C4-2B (cell line): ENCODE data around the gene AUTS2.

ENCODE experiments used
- H3K27ac ChIP-seq: fragments of 450-650 bp; 2 replicates; pipeline ENCODE4 v1.5.1; 2017
- ZFX ChIP-seq: fragments of 450-650 bp; IDR thresholded peaks from 2 replicates; pipeline ENCODE4 v1.6.1; 2017
- TF ChIP-seq, protein P1 (sequence below): fragments of 450-650 bp; conservative IDR thresholded peaks from 2 replicates; pipeline ENCODE4 v1.5.1; 2017; ENCODE audit warnings: mild to moderate bottlenecking

Gene AUTS2

DNA sequence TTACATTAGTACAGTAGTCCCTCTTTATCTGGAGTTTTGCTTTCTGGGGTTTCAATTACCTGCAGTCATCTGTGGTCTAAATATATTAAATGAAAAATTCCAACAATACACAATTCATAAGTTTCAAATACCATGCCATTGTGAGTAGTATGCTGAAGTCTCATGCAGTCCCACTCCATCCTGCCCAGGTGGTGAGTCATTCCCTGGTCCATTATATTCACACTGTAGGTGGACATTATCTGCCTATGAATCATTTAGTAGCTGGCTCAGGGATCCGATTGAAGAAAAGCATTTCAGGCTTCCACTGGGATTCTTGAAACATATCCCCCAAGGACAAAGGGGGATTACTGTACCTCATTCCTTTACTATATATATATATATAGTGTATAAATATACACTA is 1235.5 kb downstream of the AUTS2 start:
- no peak for TF ChIP-seq ZFX
- TF ChIP-seq, protein P1, sequence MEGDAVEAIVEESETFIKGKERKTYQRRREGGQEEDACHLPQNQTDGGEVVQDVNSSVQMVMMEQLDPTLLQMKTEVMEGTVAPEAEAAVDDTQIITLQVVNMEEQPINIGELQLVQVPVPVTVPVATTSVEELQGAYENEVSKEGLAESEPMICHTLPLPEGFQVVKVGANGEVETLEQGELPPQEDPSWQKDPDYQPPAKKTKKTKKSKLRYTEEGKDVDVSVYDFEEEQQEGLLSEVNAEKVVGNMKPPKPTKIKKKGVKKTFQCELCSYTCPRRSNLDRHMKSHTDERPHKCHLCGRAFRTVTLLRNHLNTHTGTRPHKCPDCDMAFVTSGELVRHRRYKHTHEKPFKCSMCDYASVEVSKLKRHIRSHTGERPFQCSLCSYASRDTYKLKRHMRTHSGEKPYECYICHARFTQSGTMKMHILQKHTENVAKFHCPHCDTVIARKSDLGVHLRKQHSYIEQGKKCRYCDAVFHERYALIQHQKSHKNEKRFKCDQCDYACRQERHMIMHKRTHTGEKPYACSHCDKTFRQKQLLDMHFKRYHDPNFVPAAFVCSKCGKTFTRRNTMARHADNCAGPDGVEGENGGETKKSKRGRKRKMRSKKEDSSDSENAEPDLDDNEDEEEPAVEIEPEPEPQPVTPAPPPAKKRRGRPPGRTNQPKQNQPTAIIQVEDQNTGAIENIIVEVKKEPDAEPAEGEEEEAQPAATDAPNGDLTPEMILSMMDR, result no peak
- no peak overlapping the region for H3K27ac ChIP-seq

- TF ChIP-seq, protein P1, result no peak
- no peak for TF ChIP-seq ZFX
- H3K27ac ChIP-seq, result no peak overlapping the region
These were observed 1236.1 kb downstream of the AUTS2 start for GRCh38 chr7:70834424-70834823.

GRCh38 chr7:70835658-70836057 is 1237.4 kb downstream of the AUTS2 start:
- no peak overlapping the region for H3K27ac ChIP-seq
- TF ChIP-seq ZFX, result no peak
- TF ChIP-seq, protein P1, result no peak

GRCh38 chr7:70836279-70836678 is 1238.0 kb downstream of the AUTS2 start:
- H3K27ac ChIP-seq, result no peak overlapping the region
- TF ChIP-seq, protein P1, result no peak
- no peak for TF ChIP-seq ZFX

- no peak for TF ChIP-seq ZFX
- TF ChIP-seq, protein P1, result no peak
- H3K27ac ChIP-seq, result no peak overlapping the region
These were observed 1238.7 kb downstream of the AUTS2 start for GRCh38 chr7:70836946-70837345.

DNA sequence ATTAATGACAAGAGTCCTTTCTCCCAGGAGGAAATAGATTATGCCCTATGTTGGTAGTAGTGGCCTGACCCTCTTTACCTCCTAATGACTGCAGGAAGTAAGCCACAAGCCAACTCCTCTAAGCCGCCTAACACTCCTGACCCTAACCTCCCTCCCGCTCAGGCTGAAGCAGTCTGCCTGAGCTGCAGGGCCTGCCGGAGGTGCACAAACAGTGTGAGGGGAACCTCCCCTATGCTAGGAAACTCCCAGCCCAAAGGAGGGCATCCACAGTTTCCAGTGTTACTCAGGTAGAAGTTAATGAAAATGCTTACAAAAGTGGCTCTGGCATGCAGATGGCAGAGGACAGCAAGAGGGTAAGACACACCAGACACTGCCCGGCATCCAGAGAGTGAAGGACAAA is 1239.3 kb downstream of the AUTS2 start:
- H3K27ac ChIP-seq, result no peak overlapping the region
- TF ChIP-seq, protein P1, result no peak
- no peak for TF ChIP-seq ZFX

- no peak overlapping the region for H3K27ac ChIP-seq
- no peak for TF ChIP-seq ZFX
- TF ChIP-seq, protein P1, result no peak
These were observed 1240.1 kb downstream of the AUTS2 start for GRCh38 chr7:70838292-70838907.
